Keratinocyte (primary cell): ENCODE data around the gene USP13. TPM values are rescaled to one million over a fixed set of nuclear protein-coding genes. Genes with fewer than 3 reads are reported as not detected.

Experiments used
- DNase-seq: peaks from one replicate; pipeline ENCODE4 v3.0.0-alpha.2; 2011; ENCODE audit warnings: low read depth, missing footprints, low spot score
- FAIRE-seq: peaks from 2 replicates; lab custom pipeline; 2011; peaks lifted over from hg19 to GRCh38; lab: Jason Lieb, UNC
- H2AFZ ChIP-seq: 2 replicates; pipeline ENCODE4 v1.6.0; 2012; ENCODE audit warnings: low read length, control low read depth, inconsistent platforms; ENCODE audit not compliant: control insufficient read depth
- H3K27ac ChIP-seq: 2 replicates; pipeline ENCODE4 v1.5.1; 2011; ENCODE audit warnings: low read length; ENCODE audit not compliant: control insufficient read depth, insufficient read depth
- H3K27me3 ChIP-seq: 3 replicates; pipeline ENCODE4 v1.6.0; 2011; ENCODE audit warnings: low read length; ENCODE audit not compliant: control insufficient read depth, insufficient read depth; ENCODE audit errors: extremely low read depth
- H3K36me3 ChIP-seq, 2 experiments: 2 replicates in 1 of 2; 3 replicates in 1 of 2; pipeline ENCODE4 v1.5.1; 2011; ENCODE audit warnings: low read length in 2 of 2, mild to moderate bottlenecking in 1 of 2; ENCODE audit not compliant: control insufficient read depth in 2 of 2, insufficient read depth in 2 of 2; ENCODE audit errors: extremely low read depth in 1 of 2
- H3K4me1 ChIP-seq: 3 replicates; pipeline ENCODE4 v1.5.1; 2011; ENCODE audit warnings: low read length; ENCODE audit not compliant: control insufficient read depth, insufficient read depth; ENCODE audit errors: extremely low read depth
- H3K4me2 ChIP-seq: 3 replicates; pipeline ENCODE4 v1.6.0; 2011; ENCODE audit warnings: low read depth, low read length; ENCODE audit not compliant: control insufficient read depth, insufficient read depth; ENCODE audit errors: extremely low read depth
- H3K4me3 ChIP-seq, 3 experiments: fragments of 200-600 bp in 1 of 3; sonication (generic) in 1 of 3; 2 replicates in 2 of 3; 3 replicates in 1 of 3; pipeline ENCODE4 v1.5.1; 2011 to 2016; ENCODE audit warnings: low read length in 3 of 3, mild to moderate bottlenecking in 3 of 3, control low read depth in 2 of 3, inconsistent platforms in 1 of 3, low read depth in 1 of 3, mixed read lengths in 1 of 3, mixed run types in 1 of 3, moderate library complexity in 1 of 3; ENCODE audit not compliant: control insufficient read depth in 2 of 3, insufficient read depth in 2 of 3; ENCODE audit errors: extremely low read depth in 1 of 3
- H3K79me2 ChIP-seq: 2 replicates; pipeline ENCODE4 v1.6.0; 2012; ENCODE audit warnings: low read length; ENCODE audit not compliant: control insufficient read depth, insufficient read depth
- H3K9ac ChIP-seq: 3 replicates; pipeline ENCODE4 v1.6.0; 2011; ENCODE audit warnings: low read length; ENCODE audit not compliant: control insufficient read depth, insufficient read depth; ENCODE audit errors: extremely low read depth
- H3K9me1 ChIP-seq: 3 replicates; pipeline ENCODE4 v1.6.0; 2011; ENCODE audit warnings: low read length; ENCODE audit not compliant: control insufficient read depth, insufficient read depth; ENCODE audit errors: extremely low read depth
- H3K9me3 ChIP-seq: 2 replicates; pipeline ENCODE4 v1.5.1; 2012; ENCODE audit warnings: low read depth, low read length; ENCODE audit not compliant: control insufficient read depth
- H4K20me1 ChIP-seq: 3 replicates; pipeline ENCODE4 v1.6.0; 2011; ENCODE audit warnings: low read length; ENCODE audit not compliant: control insufficient read depth, insufficient read depth; ENCODE audit errors: extremely low read depth
- EZH2 ChIP-seq: IDR thresholded peaks from one replicate; pipeline ENCODE4 v1.6.1; 2012; ENCODE audit warnings: inconsistent platforms, mild to moderate bottlenecking, low read length, moderate library complexity
- dilution Hi-C: fragments of 300-500 bp; cut with MboI; formaldehyde crosslinking; loops from one replicate; pipeline ENCODE4 v1.7.0; 2020; ENCODE audit warnings: low sequenced_read_pairs; ENCODE audit not compliant: extremely low pct_ligation_motif_present
- polyA plus RNA-seq, 5 experiments: library from polyadenylated mRNA; depleted of rRNA in 3 of 5; stranded (reverse) in 3 of 5; stranded (forward) in 1 of 5; unstranded in 1 of 5; fragments of >200 nt; gene quantifications; 1 replicate in 1 of 5; 2 replicates in 3 of 5; 3 replicates in 1 of 5; pipeline versions ENCODE4 v1.2.1 to v1.2.3, GENCODE V29; 2011 to 2012; ENCODE audit warnings: missing spikeins in 2 of 5, low read depth in 1 of 5, low replicate concordance in 1 of 5
- TF ChIP-seq, protein P1 (sequence below), 3 experiments: IDR thresholded peaks in 1 of 3; conservative IDR thresholded peaks in 1 of 3; optimal IDR thresholded peaks in 1 of 3; 2 replicates in 2 of 3; 3 replicates in 1 of 3; pipeline versions ENCODE3 to v1.5.1; 2011; ENCODE audit warnings: low read length in 3 of 3, mild to moderate bottlenecking in 3 of 3, moderate library complexity in 2 of 3, control low read depth in 1 of 3, inconsistent platforms in 1 of 3; ENCODE audit not compliant: insufficient read depth in 2 of 3; ENCODE audit errors: extremely low read depth in 1 of 3

USP13 gene
- polyA plus RNA-seq, 1 donor (not counting 4 experiments of a cell fraction or from before 2014, with no cell fraction given) = 3.3 TPM

DNA sequence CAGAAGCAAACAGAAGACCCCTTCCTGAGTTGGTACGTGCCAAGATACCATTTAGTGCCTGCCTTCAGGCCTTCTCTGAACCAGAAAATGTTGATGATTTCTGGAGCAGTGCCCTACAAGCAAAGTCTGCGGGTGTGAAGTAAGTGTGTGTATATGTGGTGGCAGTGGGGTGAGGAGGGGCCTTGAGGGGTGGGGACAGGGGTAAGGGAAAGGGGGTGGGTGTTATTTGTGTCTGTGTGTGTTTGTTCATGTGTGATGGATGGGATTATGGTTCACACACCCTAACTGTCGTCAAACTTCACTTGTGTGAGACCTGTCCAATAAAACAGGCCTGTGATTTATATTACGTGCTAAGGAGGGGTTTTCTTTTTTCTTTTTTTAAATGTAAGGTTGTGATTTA is 92.2 kb downstream of the USP13 start:
- H3K27me3 ChIP-seq = no peaks in the 10 kb centered on the region
- no peaks in the 10 kb centered on the region for H3K36me3 ChIP-seq
- H3K9me1 ChIP-seq = no peaks in the 10 kb centered on the region
- H3K27ac ChIP-seq = no peak overlapping the region
- no peaks in the 10 kb centered on the region for H3K4me1 ChIP-seq
- no peaks in the 10 kb centered on the region for H3K9me3 ChIP-seq
- no peak overlapping the region for H3K4me2 ChIP-seq
- H3K9ac ChIP-seq = no peak overlapping the region
- DNase-seq = no peak
- dilution Hi-C loops = no loop called here
- H3K4me3 ChIP-seq = no peak overlapping the region
- FAIRE-seq = no peak
- TF ChIP-seq, protein P1, sequence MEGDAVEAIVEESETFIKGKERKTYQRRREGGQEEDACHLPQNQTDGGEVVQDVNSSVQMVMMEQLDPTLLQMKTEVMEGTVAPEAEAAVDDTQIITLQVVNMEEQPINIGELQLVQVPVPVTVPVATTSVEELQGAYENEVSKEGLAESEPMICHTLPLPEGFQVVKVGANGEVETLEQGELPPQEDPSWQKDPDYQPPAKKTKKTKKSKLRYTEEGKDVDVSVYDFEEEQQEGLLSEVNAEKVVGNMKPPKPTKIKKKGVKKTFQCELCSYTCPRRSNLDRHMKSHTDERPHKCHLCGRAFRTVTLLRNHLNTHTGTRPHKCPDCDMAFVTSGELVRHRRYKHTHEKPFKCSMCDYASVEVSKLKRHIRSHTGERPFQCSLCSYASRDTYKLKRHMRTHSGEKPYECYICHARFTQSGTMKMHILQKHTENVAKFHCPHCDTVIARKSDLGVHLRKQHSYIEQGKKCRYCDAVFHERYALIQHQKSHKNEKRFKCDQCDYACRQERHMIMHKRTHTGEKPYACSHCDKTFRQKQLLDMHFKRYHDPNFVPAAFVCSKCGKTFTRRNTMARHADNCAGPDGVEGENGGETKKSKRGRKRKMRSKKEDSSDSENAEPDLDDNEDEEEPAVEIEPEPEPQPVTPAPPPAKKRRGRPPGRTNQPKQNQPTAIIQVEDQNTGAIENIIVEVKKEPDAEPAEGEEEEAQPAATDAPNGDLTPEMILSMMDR (optimal IDR thresholded peaks at IDR 0.05 in 1 of 3, IDR thresholded peaks at IDR 0.05 in 1 of 3, conservative IDR thresholded peaks at IDR 0.05 in 1 of 3; ENCODE audit: extremely low read depth in 1 of 3, insufficient read depth in 2 of 3, low read length in 3 of 3) = no peak
- TF ChIP-seq EZH2 = no peak
- no peaks in the 10 kb centered on the region for H3K79me2 ChIP-seq
- H4K20me1 ChIP-seq = no peaks in the 10 kb centered on the region
- H2AFZ ChIP-seq = no peak overlapping the region

DNA sequence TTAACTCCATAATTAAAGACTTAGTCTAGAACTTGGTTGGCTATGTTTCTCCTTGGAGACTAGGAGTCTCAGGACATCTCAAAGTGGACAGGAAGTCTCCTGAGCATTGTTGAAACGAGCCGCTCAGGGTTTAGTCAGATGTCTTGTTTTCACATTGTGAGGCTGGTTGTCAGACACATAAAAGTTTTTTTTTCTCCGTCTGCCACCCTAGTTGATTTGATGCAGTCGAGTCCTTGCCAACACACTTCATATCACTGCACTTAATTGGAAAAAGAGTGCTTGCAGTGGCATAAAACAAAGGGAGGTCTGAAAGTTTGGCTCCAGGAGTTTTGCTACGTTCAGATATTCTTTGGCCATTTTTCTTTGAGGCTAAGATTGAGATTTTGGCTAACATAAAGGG is 92.9 kb downstream of the USP13 start:
- no peak for DNase-seq
- Histone ChIP-seq H3K4me2 (no peak overlapping the region), H3K9me1 (no peaks in the 10 kb centered on the region), H3K9ac (no peak overlapping the region), H3K36me3 (no peaks in the 10 kb centered on the region), H3K9me3 (no peaks in the 10 kb centered on the region), H3K4me1 (no peaks in the 10 kb centered on the region), H4K20me1 (no peaks in the 10 kb centered on the region), H3K27ac (no peak overlapping the region), H3K4me3 (no peak overlapping the region), H3K27me3 (no peaks in the 10 kb centered on the region), H2AFZ (no peak overlapping the region), H3K79me2 (no peaks in the 10 kb centered on the region)
- TF ChIP-seq EZH2 = no peak
- TF ChIP-seq, protein P1 (optimal IDR thresholded peaks at IDR 0.05 in 1 of 3, IDR thresholded peaks at IDR 0.05 in 1 of 3, conservative IDR thresholded peaks at IDR 0.05 in 1 of 3; ENCODE audit: extremely low read depth in 1 of 3, insufficient read depth in 2 of 3, low read length in 3 of 3) = no peak
- dilution Hi-C loops = no loop called here
- no peak for FAIRE-seq
